H1 (cell line): Measurements from ENCODE around the gene QRICH1. TPM values are rescaled to one million over a fixed set of nuclear protein-coding genes. Genes with fewer than 3 reads are reported as not detected.

ENCODE experiments used
- CREB1 ChIP-seq: IDR thresholded peaks from 2 replicates; pipeline ENCODE4 v1.6.1; 2012; ENCODE audit warnings: inconsistent platforms
- EZH2 ChIP-seq: fragments of 200-600 bp; sonication (generic); IDR thresholded peaks from 2 replicates; pipeline ENCODE4 v1.7.1; 2012; ENCODE audit warnings: low read depth, mild to moderate bottlenecking, moderate library complexity, low read length, inconsistent platforms; ENCODE audit not compliant: severe bottlenecking
- HDAC6 ChIP-seq: IDR thresholded peaks from one replicate; pipeline ENCODE4 v1.7.1; 2012; ENCODE audit warnings: low read depth, mild to moderate bottlenecking, inconsistent platforms, low read length, moderate library complexity
- KDM4A ChIP-seq: IDR thresholded peaks from one replicate; pipeline ENCODE4 v1.7.1; 2012; ENCODE audit warnings: low read depth, mild to moderate bottlenecking, moderate library complexity, low read length, inconsistent platforms; ENCODE audit not compliant: severe bottlenecking
- KDM5A ChIP-seq: fragments of 200-600 bp; IDR thresholded peaks from 2 replicates; pipeline ENCODE4 v1.7.1; 2012; ENCODE audit warnings: mild to moderate bottlenecking, low read length, inconsistent platforms, mixed read lengths
- POLR2A ChIP-seq, 2 experiments: IDR thresholded peaks; 1 replicate in 1 of 2; 2 replicates in 1 of 2; pipeline ENCODE4 v1.6.1; 2011; ENCODE audit warnings: low read depth in 2 of 2, low read length in 2 of 2, mild to moderate bottlenecking in 2 of 2; ENCODE audit errors: control extremely low read depth in 1 of 2
- POLR2AphosphoS5 ChIP-seq: IDR thresholded peaks from 2 replicates; pipeline ENCODE4 v1.6.1; 2011; ENCODE audit warnings: low read depth, low read length
- SP1 ChIP-seq: IDR thresholded peaks from 2 replicates; pipeline ENCODE4 v1.6.1; 2011; ENCODE audit warnings: low read depth, low read length
- polyA plus RNA-seq, 7 experiments: library from polyadenylated mRNA; depleted of rRNA in 3 of 7; stranded (reverse) in 5 of 7; unstranded in 2 of 7; fragments of >200 nt in 5 of 7; fragments of 200-250 nt in 2 of 7; gene quantifications; 1 replicate in 5 of 7; 2 replicates in 1 of 7; 4 replicates in 1 of 7; pipeline versions ENCODE4 v1.2.1 to v1.2.3, GENCODE V29; 2011 to 2013; ENCODE audit warnings: missing spikeins in 2 of 7, mixed read lengths in 2 of 7
- total RNA-seq: library from RNA; stranded (reverse); fragmentation: NEBNext Ultra II Directional; extraction: Animal tissue kit (Norgen Biotek cat#: 25700); gene quantifications from 2 replicates; pipeline ENCODE4 v1.2.1, GENCODE V29; 2021
- TF ChIP-seq, protein P1 (sequence below): IDR thresholded peaks from 2 replicates; pipeline ENCODE4 v1.6.1; 2012; ENCODE audit warnings: inconsistent platforms

The QRICH1 gene
- total and polyA plus RNA-seq, 2 of the 8 experiments (the other 6 are each of a cell fraction or from before 2014, with no cell fraction given), result 128 to 142 TPM

DNA sequence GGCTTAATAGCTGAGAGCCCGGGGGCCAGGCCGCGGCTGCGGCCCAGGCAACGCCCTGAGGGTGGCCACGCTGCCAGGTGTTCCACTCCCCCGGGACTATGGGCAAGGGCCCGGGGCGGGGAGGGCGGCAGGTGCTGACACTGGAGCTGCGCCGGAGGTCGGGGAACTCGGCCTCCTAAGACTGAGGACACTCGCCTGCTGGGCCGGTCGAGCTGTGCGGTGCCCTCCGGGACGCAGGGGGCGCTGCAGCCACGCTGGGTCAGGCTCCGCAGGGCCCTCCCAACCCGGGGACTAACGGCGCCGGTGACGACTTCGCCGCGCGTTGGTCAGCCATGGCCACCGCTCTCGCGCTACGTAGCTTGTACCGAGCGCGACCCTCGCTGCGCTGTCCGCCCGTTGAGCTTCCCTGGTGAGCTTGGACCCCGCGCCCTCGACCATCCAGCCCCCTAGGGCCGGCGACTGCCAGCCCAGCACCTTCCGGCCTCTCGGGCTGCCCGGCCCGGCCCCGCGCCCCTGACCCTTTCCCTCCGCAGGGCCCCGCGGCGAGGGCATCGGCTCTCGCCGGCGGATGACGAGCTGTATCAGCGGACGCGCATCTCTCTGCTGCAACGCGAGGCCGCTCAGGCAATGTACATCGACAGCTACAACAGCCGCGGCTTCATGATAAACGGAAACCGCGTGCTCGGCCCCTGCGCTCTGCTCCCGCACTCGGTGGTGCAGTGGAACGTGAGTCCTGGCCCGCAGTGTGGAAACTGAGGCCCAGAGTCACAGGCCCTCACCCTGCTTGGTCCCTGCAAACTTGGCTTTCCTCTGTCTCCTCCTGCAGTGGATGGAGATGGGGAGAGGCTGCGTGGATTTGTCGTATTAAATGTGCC lies 71.8 kb downstream of the QRICH1 start, which contains the start of gene NDUFAF3 (continued):
- TF ChIP-seq KDM5A (no peak; the same call in 1 of the 2 replicates), POLR2A (IDR thresholded peaks at IDR 0.05; ENCODE audit: control extremely low read depth in 1 of 2, low read depth in 2 of 2, low read length in 2 of 2) (peak in 1 of 2 experiments; percentile 88; a peak in 2 of 3 replicates), CREB1 (peak; percentile 83), KDM4A (peak; percentile 72), EZH2 (no peak), POLR2AphosphoS5 (peak; percentile 98), HDAC6 (no peak), SP1 (0 out of 2 replicates have a peak, but pooled peaks have one; percentile 57)
- TF ChIP-seq, protein P1, sequence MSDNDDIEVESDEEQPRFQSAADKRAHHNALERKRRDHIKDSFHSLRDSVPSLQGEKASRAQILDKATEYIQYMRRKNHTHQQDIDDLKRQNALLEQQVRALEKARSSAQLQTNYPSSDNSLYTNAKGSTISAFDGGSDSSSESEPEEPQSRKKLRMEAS, result peak; percentile 80
